ENCODE results near the gene SHROOM2. TPM values are rescaled to one million over a fixed set of nuclear protein-coding genes. Genes with fewer than 3 reads are reported as not detected.

SHROOM2 gene
- polyA plus RNA-seq, 3 donors from 2014 or later = not detected

GRCh38 chrX:9988762-9989161, 202.5 kb downstream of the SHROOM2 start:
- Mint-ChIP-seq H3K4me1 (no peaks in the 10 kb centered on the region), H3K27ac (no peak overlapping the region), H3K36me3 (no peaks in the 10 kb centered on the region), H3K9me3 (no peaks in the 10 kb centered on the region), H3K4me3 (no peak overlapping the region), H3K27me3 (ENCODE audit: low read depth in 3 of 3) (no peaks in the 10 kb centered on the region)
- no peak for DNase-seq

GRCh38 chrX:9992061-9992460, 205.8 kb downstream of the SHROOM2 start:
- no peak for DNase-seq
- Mint-ChIP-seq H3K9me3 (no peaks in the 10 kb centered on the region), H3K4me1 (no peaks in the 10 kb centered on the region), H3K27me3 (ENCODE audit: low read depth in 3 of 3) (no peaks in the 10 kb centered on the region), H3K27ac (no peak overlapping the region), H3K36me3 (no peaks in the 10 kb centered on the region), H3K4me3 (no peak overlapping the region)

GRCh38 chrX:9992724-9993123, 206.5 kb downstream of the SHROOM2 start:
- H3K9me3 Mint-ChIP-seq = peaks cover 0 to 2% (median 0%) of the 10 kb centered on the region in 6 donors
- no peaks in the 10 kb centered on the region for H3K4me1 Mint-ChIP-seq
- H3K4me3 Mint-ChIP-seq = no peak overlapping the region
- DNase-seq = no peak
- H3K27ac Mint-ChIP-seq = no peak overlapping the region
- no peaks in the 10 kb centered on the region for H3K27me3 Mint-ChIP-seq (ENCODE audit: low read depth in 3 of 3)
- H3K36me3 Mint-ChIP-seq = no peaks in the 10 kb centered on the region

GRCh38 chrX:9995855-9996339, 209.7 kb downstream of the SHROOM2 start:
- no peaks in the 10 kb centered on the region for H3K4me1 Mint-ChIP-seq
- DNase-seq = peak; percentile 71 to 74 (median 72)
- no peaks in the 10 kb centered on the region for H3K27me3 Mint-ChIP-seq (ENCODE audit: low read depth in 3 of 3)
- H3K36me3 Mint-ChIP-seq = no peaks in the 10 kb centered on the region
- H3K9me3 Mint-ChIP-seq = peaks cover 0 to 2% (median 0%) of the 10 kb centered on the region in 6 donors
- H3K4me3 Mint-ChIP-seq = no peak overlapping the region
- H3K27ac Mint-ChIP-seq = no peak overlapping the region

GRCh38 chrX:9997041-9997440, 210.8 kb downstream of the SHROOM2 start:
- H3K27ac Mint-ChIP-seq = no peak overlapping the region
- H3K9me3 Mint-ChIP-seq = peaks cover 0 to 2% (median 0%) of the 10 kb centered on the region in 6 donors
- no peaks in the 10 kb centered on the region for H3K27me3 Mint-ChIP-seq (ENCODE audit: low read depth in 3 of 3)
- no peak overlapping the region for H3K4me3 Mint-ChIP-seq
- DNase-seq = no peak
- H3K36me3 Mint-ChIP-seq = no peaks in the 10 kb centered on the region
- no peaks in the 10 kb centered on the region for H3K4me1 Mint-ChIP-seq

- Mint-ChIP-seq H3K9me3 (peaks cover 0 to 2% (median 0%) of the 10 kb centered on the region in 6 donors), H3K27ac (no peak overlapping the region), H3K4me1 (no peaks in the 10 kb centered on the region), H3K27me3 (ENCODE audit: low read depth in 3 of 3) (no peaks in the 10 kb centered on the region), H3K4me3 (no peak overlapping the region), H3K36me3 (no peaks in the 10 kb centered on the region)
- no peak for DNase-seq
These were observed 211.3 kb downstream of the SHROOM2 start for GRCh38 chrX:9997524-9997923.

Other genes starting within 250 kb of the SHROOM2 start
- under 1 TPM in 1 of 3 donors, not detected in 2; 0.18 TPM for gene GPR143, start 20.6 kb upstream of the SHROOM2 start, polyA plus RNA-seq
- gene CLDN34, start 180.9 kb downstream of the SHROOM2 start, polyA plus RNA-seq = not detected

Measured in immature natural killer cell (primary cell).